Measurements from ENCODE around the gene KRT16.

DNA sequence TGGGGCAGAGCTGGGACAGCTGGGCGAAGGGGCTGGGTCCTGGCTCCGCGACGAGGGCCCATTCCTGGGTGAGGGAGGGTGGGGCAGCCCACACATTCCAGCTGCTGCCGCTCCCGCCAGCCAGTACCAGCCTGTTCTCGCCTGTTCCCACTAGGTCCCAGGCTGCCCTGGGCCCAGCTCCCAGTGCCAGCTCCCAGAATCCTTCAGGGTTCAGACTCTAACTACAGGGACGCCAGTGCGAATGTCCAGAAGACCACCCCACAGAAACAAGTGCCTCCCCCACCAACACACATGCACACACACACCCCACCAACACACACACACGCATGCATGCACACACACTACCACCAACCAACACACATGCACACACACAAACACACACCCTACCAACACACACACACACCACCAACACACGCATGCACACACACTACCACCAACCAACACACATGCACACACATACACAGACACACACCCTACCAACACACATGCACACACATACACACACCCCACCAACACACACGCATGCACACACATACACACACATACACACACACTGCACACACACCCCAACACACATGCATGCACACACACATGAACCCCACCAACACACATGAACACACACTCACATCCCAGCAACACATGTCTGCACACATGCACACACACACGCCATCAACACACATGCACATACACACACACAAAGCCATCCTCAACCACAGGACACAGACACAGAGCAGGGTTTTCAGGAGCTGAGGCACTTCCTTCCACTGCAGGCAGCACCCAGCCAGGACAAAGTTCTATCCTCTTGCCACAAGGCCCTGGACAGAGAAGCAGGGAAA lies 39.3 kb upstream of the KRT16 start:
- no peak for TF ChIP-seq POLR2A (IDR thresholded peaks at IDR 0.05; ENCODE audit: low read depth, low read length)
- no peak for TF ChIP-seq POLR2AphosphoS5 (IDR thresholded peaks at IDR 0.05; ENCODE audit: low read depth, low read length)
- TF ChIP-seq TAF1 (IDR thresholded peaks at IDR 0.05; ENCODE audit: borderline replicate concordance, low read depth, low read length) = no peak
